GM20000 (cell line): ENCODE results near the gene CFAP65.
A peak's percentile ranks its signal among the peaks of the same experiment; 100 is the strongest.

Experiments
- DNase-seq: peaks from one replicate; pipeline ENCODE4 v3.0.0; 2012; ENCODE audit warnings: low spot score
- TF ChIP-seq, protein P1 (sequence below): IDR thresholded peaks from 2 replicates; pipeline ENCODE4 v1.5.1; 2012; ENCODE audit warnings: mild to moderate bottlenecking, control low read depth; ENCODE audit errors: extremely low read depth, missing control alignments

Gene CFAP65

DNA sequence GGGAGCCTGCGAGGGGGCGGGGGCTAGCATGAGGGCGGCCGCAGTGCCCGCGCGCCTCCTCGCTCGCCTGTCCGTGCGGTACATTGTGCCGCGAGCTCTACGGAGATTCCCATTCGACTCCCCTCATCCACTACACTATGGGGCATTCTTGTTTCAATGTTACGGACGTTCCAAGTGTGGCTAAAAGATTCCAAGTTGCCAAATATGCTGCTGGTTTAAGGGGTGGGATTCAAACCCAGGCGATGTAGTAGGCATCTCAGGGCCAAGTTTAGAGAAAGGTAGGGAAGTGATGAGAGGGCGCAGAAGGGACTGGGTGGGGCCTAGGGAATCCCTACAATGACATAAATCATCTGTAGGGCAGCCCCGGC, 38.1 kb downstream of the CFAP65 start:
- peak; percentile 29 for DNase-seq
- TF ChIP-seq, protein P1, sequence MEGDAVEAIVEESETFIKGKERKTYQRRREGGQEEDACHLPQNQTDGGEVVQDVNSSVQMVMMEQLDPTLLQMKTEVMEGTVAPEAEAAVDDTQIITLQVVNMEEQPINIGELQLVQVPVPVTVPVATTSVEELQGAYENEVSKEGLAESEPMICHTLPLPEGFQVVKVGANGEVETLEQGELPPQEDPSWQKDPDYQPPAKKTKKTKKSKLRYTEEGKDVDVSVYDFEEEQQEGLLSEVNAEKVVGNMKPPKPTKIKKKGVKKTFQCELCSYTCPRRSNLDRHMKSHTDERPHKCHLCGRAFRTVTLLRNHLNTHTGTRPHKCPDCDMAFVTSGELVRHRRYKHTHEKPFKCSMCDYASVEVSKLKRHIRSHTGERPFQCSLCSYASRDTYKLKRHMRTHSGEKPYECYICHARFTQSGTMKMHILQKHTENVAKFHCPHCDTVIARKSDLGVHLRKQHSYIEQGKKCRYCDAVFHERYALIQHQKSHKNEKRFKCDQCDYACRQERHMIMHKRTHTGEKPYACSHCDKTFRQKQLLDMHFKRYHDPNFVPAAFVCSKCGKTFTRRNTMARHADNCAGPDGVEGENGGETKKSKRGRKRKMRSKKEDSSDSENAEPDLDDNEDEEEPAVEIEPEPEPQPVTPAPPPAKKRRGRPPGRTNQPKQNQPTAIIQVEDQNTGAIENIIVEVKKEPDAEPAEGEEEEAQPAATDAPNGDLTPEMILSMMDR = no peak

DNA sequence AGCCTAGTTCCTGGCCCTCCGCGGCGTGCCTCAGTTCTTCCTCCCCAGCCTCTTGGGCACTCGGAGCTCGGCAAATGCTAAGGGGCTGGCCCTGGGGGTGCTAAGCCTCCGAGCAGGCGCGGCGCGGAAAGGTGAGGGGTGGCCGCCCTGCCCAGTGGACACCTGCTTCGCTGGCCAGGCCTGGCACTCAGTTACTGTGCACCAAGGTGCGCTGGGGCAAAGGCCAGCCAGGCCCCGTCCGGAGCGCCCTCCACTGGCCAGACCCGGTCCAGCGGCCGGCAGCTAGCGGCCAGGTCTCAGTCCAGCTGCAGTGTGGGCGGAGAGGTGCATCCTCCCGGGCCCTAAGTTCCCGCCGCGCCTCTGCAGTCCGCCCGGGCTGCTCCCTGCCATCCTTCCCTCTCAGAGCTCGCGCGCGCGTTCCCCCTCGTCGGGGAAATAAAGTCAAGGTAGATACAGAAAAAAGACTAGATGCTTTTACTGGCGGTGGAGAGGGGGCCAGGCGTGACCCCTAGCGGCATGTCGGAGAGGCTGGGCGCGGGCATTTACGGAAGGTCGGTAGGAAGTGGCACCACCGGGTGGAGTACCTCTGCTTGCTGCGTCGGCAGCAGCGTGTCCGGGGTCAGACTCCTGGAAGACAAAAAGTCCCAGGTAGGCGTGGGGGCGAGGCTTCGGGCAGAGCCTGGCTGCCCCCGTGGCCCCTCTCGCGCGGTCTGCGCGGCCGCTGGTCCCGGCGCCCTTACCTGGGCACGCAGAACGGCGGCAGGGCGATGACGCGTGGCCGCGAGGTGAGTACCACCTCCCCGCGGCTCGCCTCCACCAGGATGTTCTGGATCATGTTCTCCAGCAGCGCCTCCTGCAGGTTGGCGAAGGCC, 38.7 kb downstream of the CFAP65 start:
- TF ChIP-seq, protein P1 = peak; percentile 53
- DNase-seq = peak; percentile 77

DNA sequence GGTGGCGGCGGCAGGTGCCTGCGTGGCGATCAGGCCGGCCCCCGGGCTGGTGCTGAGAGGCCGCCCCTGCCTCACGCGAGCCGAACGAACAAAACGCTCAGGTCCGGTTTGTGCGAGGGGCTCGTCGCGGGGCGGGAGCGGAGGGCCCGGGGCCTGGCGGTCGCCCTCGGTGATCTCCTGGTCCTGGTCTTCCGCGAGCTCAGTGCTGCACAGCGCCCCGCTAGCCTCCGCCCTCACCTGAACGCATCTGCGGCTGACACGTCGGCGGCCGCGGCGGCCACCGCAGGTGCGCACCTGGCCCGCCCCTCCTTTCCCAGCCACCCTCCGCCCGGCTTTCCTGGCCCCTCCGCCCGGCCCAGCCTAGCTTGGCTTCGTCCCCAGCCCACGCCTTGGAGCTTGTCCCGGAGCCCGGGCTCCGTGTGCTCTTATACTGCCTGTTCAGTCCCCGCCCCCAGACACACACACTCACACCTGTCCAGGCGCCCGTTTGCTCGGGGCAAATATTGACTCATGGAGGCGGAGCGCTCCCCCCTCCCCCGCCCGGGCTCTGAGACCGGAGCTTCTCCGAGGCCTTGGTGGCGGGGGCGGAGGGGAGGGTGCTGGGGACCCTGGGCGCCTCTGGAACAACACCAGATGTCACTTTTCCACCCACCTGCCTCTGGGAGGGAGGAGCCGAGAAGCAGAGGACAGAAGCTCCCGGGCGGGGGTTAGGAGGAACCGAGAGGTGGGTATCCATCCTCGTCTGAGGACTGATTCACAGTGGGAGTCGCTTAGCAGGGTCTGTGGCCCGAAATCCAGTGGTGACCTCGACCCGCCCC, 39.5 kb downstream of the CFAP65 start:
- peak; percentile 70 for DNase-seq
- TF ChIP-seq, protein P1 = no peak

DNA sequence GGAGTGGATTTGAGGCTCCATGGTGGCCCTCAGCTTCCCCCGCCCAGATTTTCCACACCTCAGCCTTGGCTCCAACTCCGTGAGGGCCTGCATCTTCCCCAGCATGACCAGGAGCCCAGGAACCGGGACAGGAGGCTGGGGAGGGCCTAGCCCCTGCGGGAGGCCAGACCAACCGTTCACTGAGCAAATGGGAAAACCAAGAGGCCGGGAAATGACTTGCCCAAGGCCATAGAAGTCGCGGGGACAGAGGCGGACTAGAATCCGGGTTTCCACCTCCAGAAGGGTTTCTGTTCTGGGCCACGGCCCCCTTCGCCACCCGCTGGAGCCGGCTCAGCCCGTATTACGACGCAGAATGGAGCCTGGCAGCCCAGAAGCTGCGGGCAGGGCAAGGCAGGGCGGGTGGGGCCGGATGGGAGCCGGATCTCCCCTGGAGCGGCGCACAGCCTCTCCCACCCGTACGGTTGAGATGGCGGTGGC, 40.2 kb downstream of the CFAP65 start:
- DNase-seq = peak; percentile 23
- TF ChIP-seq, protein P1 = no peak

DNA sequence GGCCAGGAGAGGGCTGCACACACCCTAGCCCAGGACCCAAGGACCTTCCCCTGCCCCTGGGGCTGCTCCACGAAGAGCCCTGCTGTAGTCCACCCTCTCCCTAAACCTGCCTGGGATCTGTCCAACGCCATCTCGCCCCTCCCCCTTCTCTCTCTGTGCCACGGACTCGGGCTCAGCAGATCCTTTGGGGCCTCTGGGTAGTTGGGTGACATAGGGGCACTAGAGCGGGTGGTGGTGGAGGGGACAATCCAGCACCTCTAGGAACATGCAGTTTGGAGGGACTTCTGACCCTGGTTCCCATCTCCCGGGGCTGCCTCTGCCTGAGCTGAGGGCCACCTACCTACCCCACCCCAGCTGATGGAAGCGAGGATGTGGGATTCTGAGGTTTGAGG, 40.8 kb downstream of the CFAP65 start:
- TF ChIP-seq, protein P1 = no peak
- peak; percentile 39 for DNase-seq

DNA sequence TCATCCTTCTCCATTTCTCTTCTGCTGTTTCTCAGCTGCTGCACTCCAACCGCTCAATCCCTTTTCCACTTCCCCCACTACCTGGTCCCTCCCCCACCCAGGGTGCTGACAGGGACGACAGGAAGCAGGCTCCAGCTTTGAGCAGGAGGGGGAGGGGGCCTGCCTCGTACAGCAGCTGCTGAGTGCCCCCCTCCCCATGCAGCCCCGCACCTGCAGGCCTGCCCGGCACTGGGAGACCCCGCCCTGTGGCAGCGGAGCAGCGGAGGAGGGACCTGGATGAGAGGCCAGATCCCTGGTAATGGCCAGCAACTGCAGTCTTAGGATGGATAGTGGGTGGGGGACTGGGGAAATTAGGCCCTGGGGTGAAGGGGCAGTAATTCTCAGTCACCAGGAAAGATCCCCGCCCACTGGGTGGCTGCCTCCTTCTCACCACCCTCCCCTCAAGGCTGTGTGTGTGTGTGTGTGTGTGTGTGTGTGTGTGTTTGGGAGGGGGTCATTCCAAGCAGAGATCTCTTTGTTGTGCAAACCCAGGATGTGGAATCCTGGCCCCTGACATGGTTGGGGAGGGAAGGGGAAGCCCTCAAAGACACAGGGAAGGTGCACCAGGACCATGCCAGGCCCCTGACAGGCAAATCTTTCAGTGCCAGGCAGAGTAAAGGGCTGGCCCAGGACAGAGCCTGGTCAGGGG, 41.3 kb downstream of the CFAP65 start:
- TF ChIP-seq, protein P1 = no peak
- peak; percentile 29 for DNase-seq
